ENCODE measurements around the gene MGMT. TPM values are rescaled to one million over a fixed set of nuclear protein-coding genes. Genes with fewer than 3 reads are reported as not detected.

Gene MGMT
- polyA plus RNA-seq, 1 donor from 2014 or later, result 0.94 TPM

- H3F3A ChIP-seq (ENCODE audit: insufficient read depth, low read length, poor library complexity, severe bottlenecking), result no peaks in the 10 kb centered on the region
- H3K27ac ChIP-seq (ENCODE audit: low read length), result no peak overlapping the region
- no peaks in the 10 kb centered on the region for H3K9me3 ChIP-seq (ENCODE audit: low read length)
- no peaks in the 10 kb centered on the region for H3K27me3 ChIP-seq (ENCODE audit: insufficient read depth, low read depth, low read length)
- no peaks in the 10 kb centered on the region for H4K20me1 ChIP-seq (ENCODE audit: insufficient read depth)
- no peaks in the 10 kb centered on the region for H3K79me2 ChIP-seq (replicated peaks; ENCODE audit: insufficient read depth, low read length)
- H3K4me2 ChIP-seq (ENCODE audit: low read length), result no peak overlapping the region
- H3K4me3 ChIP-seq (ENCODE audit: low read length), result no peak overlapping the region
- H3K9ac ChIP-seq (ENCODE audit: low read length), result no peak overlapping the region
- no peaks in the 10 kb centered on the region for H3K36me3 ChIP-seq (ENCODE audit: insufficient read depth, low read length)
- no peaks in the 10 kb centered on the region for H3K9me2 ChIP-seq (ENCODE audit: insufficient read depth, low read length)
- H2AFZ ChIP-seq (ENCODE audit: low read depth, low read length), result no peak overlapping the region
- TF ChIP-seq MXI1 (conservative IDR thresholded peaks at IDR 0.05; ENCODE audit: poor library complexity, severe bottlenecking), result no peak
- no peak for TF ChIP-seq RAD21 (conservative IDR thresholded peaks at IDR 0.05)
- no peak for TF ChIP-seq EP300 (conservative IDR thresholded peaks at IDR 0.05; ENCODE audit: poor library complexity, severe bottlenecking)
- no peak for TF ChIP-seq POLR2AphosphoS5 (IDR thresholded peaks at IDR 0.05)
- TF ChIP-seq, protein P1, sequence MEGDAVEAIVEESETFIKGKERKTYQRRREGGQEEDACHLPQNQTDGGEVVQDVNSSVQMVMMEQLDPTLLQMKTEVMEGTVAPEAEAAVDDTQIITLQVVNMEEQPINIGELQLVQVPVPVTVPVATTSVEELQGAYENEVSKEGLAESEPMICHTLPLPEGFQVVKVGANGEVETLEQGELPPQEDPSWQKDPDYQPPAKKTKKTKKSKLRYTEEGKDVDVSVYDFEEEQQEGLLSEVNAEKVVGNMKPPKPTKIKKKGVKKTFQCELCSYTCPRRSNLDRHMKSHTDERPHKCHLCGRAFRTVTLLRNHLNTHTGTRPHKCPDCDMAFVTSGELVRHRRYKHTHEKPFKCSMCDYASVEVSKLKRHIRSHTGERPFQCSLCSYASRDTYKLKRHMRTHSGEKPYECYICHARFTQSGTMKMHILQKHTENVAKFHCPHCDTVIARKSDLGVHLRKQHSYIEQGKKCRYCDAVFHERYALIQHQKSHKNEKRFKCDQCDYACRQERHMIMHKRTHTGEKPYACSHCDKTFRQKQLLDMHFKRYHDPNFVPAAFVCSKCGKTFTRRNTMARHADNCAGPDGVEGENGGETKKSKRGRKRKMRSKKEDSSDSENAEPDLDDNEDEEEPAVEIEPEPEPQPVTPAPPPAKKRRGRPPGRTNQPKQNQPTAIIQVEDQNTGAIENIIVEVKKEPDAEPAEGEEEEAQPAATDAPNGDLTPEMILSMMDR (IDR thresholded peaks at IDR 0.05; ENCODE audit: poor library complexity, severe bottlenecking), result no peak
- no peak for TF ChIP-seq EZH2 (IDR thresholded peaks at IDR 0.05; ENCODE audit: borderline replicate concordance, insufficient read depth, low read length, poor library complexity, severe bottlenecking)
- TF ChIP-seq TAF1 (IDR thresholded peaks at IDR 0.05; ENCODE audit: low read depth), result no peak
- TF ChIP-seq REST (IDR thresholded peaks at IDR 0.05; ENCODE audit: borderline replicate concordance), result no peak
These were observed 235.6 kb downstream of the MGMT start for GRCh38 chr10:129702605-129703004.

- no peak overlapping the region for H3K4me3 ChIP-seq (ENCODE audit: low read length)
- H3K9ac ChIP-seq (ENCODE audit: low read length), result no peak overlapping the region
- H3K27me3 ChIP-seq (ENCODE audit: insufficient read depth, low read depth, low read length), result no peaks in the 10 kb centered on the region
- no peaks in the 10 kb centered on the region for H3K9me3 ChIP-seq (ENCODE audit: low read length)
- H3K36me3 ChIP-seq (ENCODE audit: insufficient read depth, low read length), result no peaks in the 10 kb centered on the region
- TF ChIP-seq SMC3 (conservative IDR thresholded peaks at IDR 0.05; ENCODE audit: poor library complexity) (no peak), REST (IDR thresholded peaks at IDR 0.05; ENCODE audit: borderline replicate concordance) (no peak), TAF1 (IDR thresholded peaks at IDR 0.05; ENCODE audit: low read depth) (no peak), POLR2AphosphoS5 (IDR thresholded peaks at IDR 0.05) (no peak), RAD21 (conservative IDR thresholded peaks at IDR 0.05) (no peak), EP300 (conservative IDR thresholded peaks at IDR 0.05; ENCODE audit: poor library complexity, severe bottlenecking) (no peak), EZH2 (IDR thresholded peaks at IDR 0.05; ENCODE audit: borderline replicate concordance, insufficient read depth, low read length, poor library complexity, severe bottlenecking) (no peak), MXI1 (conservative IDR thresholded peaks at IDR 0.05; ENCODE audit: poor library complexity, severe bottlenecking) (no peak)
- TF ChIP-seq, protein P1 (IDR thresholded peaks at IDR 0.05; ENCODE audit: poor library complexity, severe bottlenecking), result no peak
- H3K79me2 ChIP-seq (replicated peaks; ENCODE audit: insufficient read depth, low read length), result no peaks in the 10 kb centered on the region
- H3F3A ChIP-seq (ENCODE audit: insufficient read depth, low read length, poor library complexity, severe bottlenecking), result no peaks in the 10 kb centered on the region
- H3K9me2 ChIP-seq (ENCODE audit: insufficient read depth, low read length), result no peaks in the 10 kb centered on the region
- no peak overlapping the region for H2AFZ ChIP-seq (ENCODE audit: low read depth, low read length)
- no peak overlapping the region for H3K27ac ChIP-seq (ENCODE audit: low read length)
- no peaks in the 10 kb centered on the region for H4K20me1 ChIP-seq (ENCODE audit: insufficient read depth)
- no peak overlapping the region for H3K4me2 ChIP-seq (ENCODE audit: low read length)
These were observed 236.5 kb downstream of the MGMT start for GRCh38 chr10:129703287-129704137.

All from neural cell (in vitro differentiated cells).